NCI-H2227 (cell line): Measurements from ENCODE around the gene ST6GALNAC5.
"Not testable (repeated sequence)": the region's sequence is repeated elsewhere in the genome, so short reads cannot be mapped to it uniquely, and the experiment has no call there.

ENCODE experiments used
- DNase-seq: peaks from one replicate; lab custom pipeline; 2025; ENCODE audit not compliant: unreplicated experiment; lab: John Stamatoyannopoulos, UW

ST6GALNAC5 gene

GRCh38 chr1:76867342-76868130, at the start of gene ST6GALNAC5:
Gene ST6GALNAC5 (plus strand): TSS chr1:76867480.
- DNase-seq = peak; percentile 56

GRCh38 chr1:76820028-76820427, 47.3 kb upstream of the ST6GALNAC5 start:
- no peak for DNase-seq

GRCh38 chr1:76822961-76823360, 44.3 kb upstream of the ST6GALNAC5 start:
- not testable (repeated sequence) for DNase-seq

GRCh38 chr1:76824106-76824505, 43.2 kb upstream of the ST6GALNAC5 start:
- no peak for DNase-seq

GRCh38 chr1:76826072-76826845, 41.0 kb upstream of the ST6GALNAC5 start:
- no peak for DNase-seq

- no peak for DNase-seq
Measured at GRCh38 chr1:76827066-76827465, 40.2 kb upstream of the ST6GALNAC5 start.

- no peak for DNase-seq
Measured at GRCh38 chr1:76830373-76830772, 36.9 kb upstream of the ST6GALNAC5 start.

- no peak for DNase-seq
Measured at GRCh38 chr1:76832521-76832920, 34.8 kb upstream of the ST6GALNAC5 start.

GRCh38 chr1:76833151-76833550, 34.1 kb upstream of the ST6GALNAC5 start:
- no peak for DNase-seq

GRCh38 chr1:76833856-76834255, 33.4 kb upstream of the ST6GALNAC5 start:
- no peak for DNase-seq

GRCh38 chr1:76835203-76835602, 32.1 kb upstream of the ST6GALNAC5 start:
- DNase-seq = no peak

- DNase-seq = no peak
Measured at GRCh38 chr1:76840278-76840677, 27.0 kb upstream of the ST6GALNAC5 start.

- DNase-seq = no peak
Measured at GRCh38 chr1:76841460-76841859, 25.8 kb upstream of the ST6GALNAC5 start.

- DNase-seq = no peak
Measured at GRCh38 chr1:76843821-76844464, 23.3 kb upstream of the ST6GALNAC5 start.

- DNase-seq = no peak
Measured at GRCh38 chr1:76854255-76854654, 13.0 kb upstream of the ST6GALNAC5 start.

- no peak for DNase-seq
Measured at GRCh38 chr1:76856104-76856503, 11.2 kb upstream of the ST6GALNAC5 start.

GRCh38 chr1:76857138-76857537, 10.1 kb upstream of the ST6GALNAC5 start:
- no peak for DNase-seq

- no peak for DNase-seq
Measured at GRCh38 chr1:76857973-76858372, 9.3 kb upstream of the ST6GALNAC5 start.

GRCh38 chr1:76861149-76861548, 6.1 kb upstream of the ST6GALNAC5 start:
- no peak for DNase-seq

- no peak for DNase-seq
Measured at GRCh38 chr1:76862447-76862846, 4.8 kb upstream of the ST6GALNAC5 start.

- no peak for DNase-seq
Measured at GRCh38 chr1:76864383-76864782, 2.9 kb upstream of the ST6GALNAC5 start.
